GM12878 (cell line): ENCODE measurements around the gene LHX6. TPM values are rescaled to one million over a fixed set of nuclear protein-coding genes. Genes with fewer than 3 reads are reported as not detected.

Source experiments
- ATAC-seq: fragments of 200-7000 bp; cut with Tn5 transposase; 3 replicates; pipeline ENCODE4 v1.9.1; 2020; ENCODE audit warnings: mild to moderate bottlenecking, moderate library complexity
- BruUV-seq: library from RNA; stranded (reverse); fragments of 400-500 nt; replicated peaks from 2 replicates; lab custom pipeline; 2021; lab: Mats Ljungman, UMichigan
- CTCF ChIA-PET: fragments of 300-600 bp; sonication (Branson Sonifier 250); formaldehyde crosslinking; extraction: SDS; loops from one replicate; lab custom pipeline; 2021; ENCODE audit warnings: inconsistent platforms; lab: Yijun Ruan, JAX
- POLR2A ChIA-PET: fragments of 350-600 bp; formaldehyde crosslinking; extraction: SDS; loops from one replicate; lab custom pipeline; 2021; ENCODE audit warnings: inconsistent platforms; lab: Charles Lee
- RAD21 ChIA-PET: fragments of 300-600 bp; sonication (Branson Sonifier 250); formaldehyde crosslinking; loops from one replicate; lab custom pipeline; 2023; ENCODE audit warnings: antibody characterized with exemption; ENCODE audit not compliant: unreplicated experiment; lab: Charles Lee
- SMC1A ChIA-PET: fragments of 300-600 bp; sonication (Branson Sonifier 250); formaldehyde crosslinking; loops from one replicate; lab custom pipeline; 2023; ENCODE audit not compliant: unreplicated experiment, uncharacterized antibody; lab: Charles Lee
- DNase-seq: peaks from one replicate; pipeline ENCODE4 v3.0.0-alpha.2; 2011; ENCODE audit warnings: low read depth, low spot score
- FAIRE-seq: peaks from 3 replicates; lab custom pipeline; 2011; peaks lifted over from hg19 to GRCh38; lab: Jason Lieb, UNC
- H2AFZ ChIP-seq: 2 replicates; pipeline ENCODE4 v1.6.0; 2011; ENCODE audit warnings: low read depth, low read length, control low read depth; ENCODE audit not compliant: control insufficient read depth
- H3K27ac ChIP-seq: 2 replicates; pipeline ENCODE4 v1.5.1; 2011; ENCODE audit warnings: control low read depth; ENCODE audit not compliant: control insufficient read depth, insufficient read depth
- H3K27me3 ChIP-seq, 2 experiments: replicated peaks in 1 of 2; 2 replicates each; pipeline versions ENCODE4 v1.6.0 to v1.6.1; 2011; ENCODE audit warnings: low read length in 1 of 2; ENCODE audit not compliant: control insufficient read depth in 2 of 2, insufficient read depth in 2 of 2
- H3K36me3 ChIP-seq, 2 experiments: 2 replicates each; pipeline ENCODE4 v1.5.1; 2011; ENCODE audit warnings: low read length in 1 of 2; ENCODE audit not compliant: control insufficient read depth in 2 of 2, insufficient read depth in 2 of 2
- H3K4me1 ChIP-seq: 2 replicates; pipeline ENCODE4 v1.6.1; 2011; ENCODE audit warnings: mild to moderate bottlenecking, low read length, moderate library complexity, mixed read lengths; ENCODE audit not compliant: control insufficient read depth, insufficient read depth
- H3K4me2 ChIP-seq: 2 replicates; pipeline ENCODE4 v1.6.0; 2011; ENCODE audit warnings: control low read depth; ENCODE audit not compliant: control insufficient read depth, insufficient read depth
- H3K4me3 ChIP-seq: fragments of 200-600 bp; sonication (generic); 2 replicates; pipeline ENCODE4 v1.5.1; 2016
- H3K79me2 ChIP-seq: 2 replicates; pipeline ENCODE4 v1.6.0; 2011; ENCODE audit warnings: low read length; ENCODE audit not compliant: control insufficient read depth, insufficient read depth
- H3K9ac ChIP-seq: 2 replicates; pipeline ENCODE4 v1.8.0; 2011; ENCODE audit warnings: low read length, control low read depth, mixed read lengths; ENCODE audit not compliant: control insufficient read depth, insufficient read depth
- H3K9me3 ChIP-seq: replicated peaks from 3 replicates; pipeline ENCODE4 v1.5.1; 2011; ENCODE audit warnings: mild to moderate bottlenecking, low read length; ENCODE audit not compliant: control insufficient read depth, insufficient read depth
- H4K20me1 ChIP-seq: 2 replicates; pipeline ENCODE4 v1.6.0; 2011; ENCODE audit not compliant: control insufficient read depth, insufficient read depth
- BACH1 ChIP-seq: fragments of 450-650 bp; IDR thresholded peaks from 2 replicates; pipeline ENCODE4 v1.6.1; 2017; ENCODE audit warnings: mild to moderate bottlenecking, borderline replicate concordance
- BRCA1 ChIP-seq: IDR thresholded peaks from 2 replicates; pipeline ENCODE4 v1.6.1; 2011; ENCODE audit warnings: low read depth, low read length, improper control_type of control experiment
- CBX3 ChIP-seq: fragments of 200-600 bp; sonication (generic); IDR thresholded peaks from 2 replicates; pipeline ENCODE4 v1.6.1; 2016; ENCODE audit warnings: low read depth, borderline replicate concordance
- EGR1 ChIP-seq, 2 experiments: IDR thresholded peaks; 1 replicate in 1 of 2; 2 replicates in 1 of 2; pipeline ENCODE4 v1.6.1; 2011 to 2012; ENCODE audit warnings: low read depth in 2 of 2, low read length in 2 of 2, borderline replicate concordance in 1 of 2, mild to moderate bottlenecking in 1 of 2, moderate library complexity in 1 of 2
- EZH2 ChIP-seq: IDR thresholded peaks from 2 replicates; pipeline ENCODE4 v1.6.1; 2012; ENCODE audit warnings: low read depth, mild to moderate bottlenecking, control low read depth, inconsistent platforms, low read length, borderline replicate concordance; ENCODE audit not compliant: control insufficient read depth
- NR2C1 ChIP-seq: fragments of 450-650 bp; IDR thresholded peaks from 2 replicates; pipeline ENCODE4 v1.6.1; 2017; ENCODE audit warnings: antibody characterized with exemption, mild to moderate bottlenecking, moderate library complexity
- RAD21 ChIP-seq: IDR thresholded peaks from 2 replicates; pipeline ENCODE4 v1.6.1; 2011; ENCODE audit warnings: mild to moderate bottlenecking, low read depth, low read length, moderate library complexity; ENCODE audit not compliant: insufficient read depth
- SP1 ChIP-seq: IDR thresholded peaks from one replicate; pipeline ENCODE4 v1.6.1; 2011; ENCODE audit warnings: low read depth, low read length
- ZNF622 ChIP-seq: fragments of 450-650 bp; IDR thresholded peaks from 2 replicates; pipeline ENCODE4 v1.6.1; 2017; ENCODE audit warnings: mild to moderate bottlenecking, inconsistent platforms
- WGBS: methylation state at CpG from one replicate; pipeline ENCODE4 v1.1.6; 2016; ENCODE audit warnings: low lambda C conversion rate; ENCODE audit not compliant: insufficient replicate concordance, insufficient coverage; ENCODE audit errors: missing lambda C conversion rate; 5-methylcytosine and 5-hydroxymethylcytosine counted together
- in situ Hi-C: fragments of 300-500 bp; cut with MboI; formaldehyde crosslinking; loops from 9 replicates; pipeline ENCODE4 v1.14.3; 2018; ENCODE audit warnings: mixed read lengths
- intact Hi-C: fragments of 100-400 bp; cut with micrococcal nuclease; formaldehyde crosslinking; loops from one replicate; pipeline ENCODE4 v1.14.2; 2022; ENCODE audit not compliant: unreplicated experiment
- polyA plus RNA-seq, 11 experiments: library from polyadenylated mRNA; depleted of rRNA in 4 of 11; unstranded in 6 of 11; stranded (reverse) in 5 of 11; fragments of >200 nt; fragmentation: Nextera tagmentation in 4 of 11; fragmentation: Illumina TruSeq in 1 of 11; extraction: Ambion mirVana in 4 of 11; extraction: Trizol in 1 of 11; gene quantifications; 1 replicate in 1 of 11; 2 replicates in 10 of 11; pipeline versions ENCODE4 v1.2.1 to v1.2.3, GENCODE V29; 2011 to 2016; ENCODE audit warnings: inconsistent platforms in 2 of 11, missing spikeins in 2 of 11, low read depth in 1 of 11
- total RNA-seq, 4 experiments: library from RNA; depleted of rRNA in 3 of 4; stranded (reverse); fragments of >200 nt in 3 of 4; fragmentation: Illumina TruSeq in 1 of 4; extraction: Trizol in 1 of 4; gene quantifications; 2 replicates each; pipeline versions ENCODE4 v1.2.1 to v1.2.3, GENCODE V29; 2013 to 2021

The LHX6 gene
- total and polyA plus RNA-seq, 10 of the 15 experiments (the other 5 are each of a cell fraction or from before 2014, with no cell fraction given): not detected

- TF ChIP-seq EGR1 (IDR thresholded peaks at IDR 0.05; ENCODE audit: borderline replicate concordance in 1 of 2, low read depth in 2 of 2, low read length in 2 of 2): no peak
These were observed 8.0 kb downstream of the LHX6 start (continued) for GRCh38 chr9:122220673-122221182.

- no peaks in the 10 kb centered on the region; the same call in 2 of the 3 replicates for H3K9me3 ChIP-seq
- POLR2A ChIA-PET: no interaction called here
- H3K4me1 ChIP-seq: no peaks in the 10 kb centered on the region
- H4K20me1 ChIP-seq: 0 out of 2 replicates have a peak, but pooled peaks cover 3% of the 10 kb centered on the region
- no peaks in the 10 kb centered on the region for H3K79me2 ChIP-seq
- ATAC-seq: no peak
- TF ChIP-seq RAD21 (no peak), EZH2 (no peak), BACH1 (no peak), BRCA1 (no peak), ZNF622 (no peak), CBX3 (no peak), SP1 (no peak), NR2C1 (no peak)
- no peak overlapping the region for H2AFZ ChIP-seq
- H3K27me3 ChIP-seq: peaks cover 18 to 28% of the 10 kb centered on the region in 2 experiments
- no peak overlapping the region for H3K4me3 ChIP-seq
- H3K36me3 ChIP-seq: no peaks in the 10 kb centered on the region
- RAD21 ChIA-PET: no interaction called here
- BruUV-seq: no TSS peak
- no peak for FAIRE-seq
- intact Hi-C loops (no loop called here), in situ Hi-C loops (no loop called here)
- no peak for DNase-seq
- SMC1A ChIA-PET: no interaction called here
- WGBS: 46% methylated on average over 41 of the region's 57 CpGs
- H3K4me2 ChIP-seq: no peak overlapping the region
- H3K9ac ChIP-seq: no peak overlapping the region
- no peak overlapping the region for H3K27ac ChIP-seq
- CTCF ChIA-PET: no interaction called here
These were observed 8.7 kb downstream of the LHX6 start for GRCh38 chr9:122219856-122220672.
